Measurements from ENCODE around the gene CCSER1. TPM values are rescaled to one million over a fixed set of nuclear protein-coding genes. Genes with fewer than 3 reads are reported as not detected.
"Not testable (repeated sequence)": the region's sequence is repeated elsewhere in the genome, so short reads cannot be mapped to it uniquely, and the experiment has no call there.

CCSER1 gene
- total RNA-seq, 3 donors from 2014 or later (not counting 1 experiment from before 2014, with no cell fraction given): 0.87 to 1.1 (median 1.1) TPM

GRCh38 chr4:90458576-90458975 lies 331.4 kb downstream of the CCSER1 start:
- DNase-seq (no peak), ATAC-seq (no peak)
- H3K9me3 ChIP-seq (ENCODE audit: control insufficient read depth, insufficient read depth, low read length): peaks cover 2% of the 10 kb centered on the region
- H3K27me3 Mint-ChIP-seq (ENCODE audit: low read depth in 2 of 2): no peaks in the 10 kb centered on the region
- WGBS (ENCODE audit: insufficient coverage): 78% methylated on average over 2 of the region's 3 CpGs
- H3K27me3 ChIP-seq (ENCODE audit: control insufficient read depth, insufficient read depth, low read length): no peaks in the 10 kb centered on the region
- no peaks in the 10 kb centered on the region for H3K36me3 Mint-ChIP-seq
- no peaks in the 10 kb centered on the region for H3K36me3 ChIP-seq (ENCODE audit: control insufficient read depth, insufficient read depth, low read length)
- H3K27ac Mint-ChIP-seq: no peak overlapping the region
- intact Hi-C loops (cut with micrococcal nuclease): no loop called here
- no peak overlapping the region for H3K4me3 Mint-ChIP-seq
- peaks cover 6 to 9% of the 10 kb centered on the region in 2 donors for H3K9me3 Mint-ChIP-seq
- H3K4me1 ChIP-seq (ENCODE audit: control insufficient read depth, insufficient read depth, low read length): no peaks in the 10 kb centered on the region
- H3K4me3 ChIP-seq (ENCODE audit: low read length): no peak overlapping the region
- no peak for TF ChIP-seq CTCF (IDR thresholded peaks at IDR 0.05)
- H3K4me1 Mint-ChIP-seq: no peaks in the 10 kb centered on the region
- no peak overlapping the region for H3K27ac ChIP-seq (ENCODE audit: low read length)

DNA sequence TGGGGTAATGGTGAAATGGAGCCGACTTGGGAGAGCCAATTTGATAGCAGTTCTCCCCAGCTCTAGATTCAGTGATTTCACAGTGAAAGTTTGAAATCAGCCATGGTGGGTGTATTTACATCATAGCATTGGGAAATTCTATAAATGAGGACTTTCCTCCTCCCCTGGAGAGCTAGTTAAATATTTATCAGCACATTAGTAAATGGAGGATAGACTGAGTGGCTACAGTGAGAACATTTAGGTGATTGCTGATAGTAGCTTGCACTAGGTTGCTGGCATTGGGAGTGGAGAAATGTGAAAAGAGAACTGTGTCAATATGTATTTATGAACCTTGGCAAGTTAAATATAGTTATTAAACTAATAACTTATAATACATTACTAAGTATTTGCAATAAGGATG lies 347.3 kb downstream of the CCSER1 start:
- H3K36me3 Mint-ChIP-seq: no peaks in the 10 kb centered on the region

DNA sequence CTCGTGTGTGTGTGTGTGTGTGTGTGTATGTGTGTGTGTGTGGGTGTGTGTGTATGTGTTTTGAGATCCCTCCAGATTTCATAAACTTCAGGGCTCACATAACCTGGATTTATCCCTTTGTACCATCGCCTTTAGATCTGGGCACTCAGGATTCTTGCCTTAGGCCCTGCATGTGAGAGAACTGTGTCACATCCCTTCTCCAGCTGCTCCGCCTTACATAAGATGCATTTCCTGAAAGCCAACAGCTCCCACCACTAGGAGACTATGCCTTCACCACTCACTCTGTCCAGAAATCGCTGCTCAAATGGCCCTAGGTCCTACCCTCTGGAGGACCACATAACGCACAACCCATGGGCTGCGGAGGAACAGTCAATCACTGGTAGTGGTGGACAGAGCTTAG lies 348.8 kb downstream of the CCSER1 start:
- Histone ChIP-seq H3K9me3 (ENCODE audit: control insufficient read depth, insufficient read depth, low read length) (no peaks in the 10 kb centered on the region), H3K4me3 (ENCODE audit: low read length) (no peak overlapping the region), H3K27ac (ENCODE audit: low read length) (no peak overlapping the region), H3K27me3 (ENCODE audit: control insufficient read depth, insufficient read depth, low read length) (no peaks in the 10 kb centered on the region), H3K4me1 (ENCODE audit: control insufficient read depth, insufficient read depth, low read length) (no peaks in the 10 kb centered on the region), H3K36me3 (ENCODE audit: control insufficient read depth, insufficient read depth, low read length) (no peaks in the 10 kb centered on the region)
- 94% methylated on average over 5 of the region's 6 CpGs for WGBS (ENCODE audit: insufficient coverage)
- Mint-ChIP-seq H3K4me1 (no peaks in the 10 kb centered on the region), H3K9me3 (peaks cover 2 to 3% of the 10 kb centered on the region in 2 donors), H3K4me3 (no peak overlapping the region), H3K36me3 (no peaks in the 10 kb centered on the region), H3K27me3 (ENCODE audit: low read depth in 2 of 2) (no peaks in the 10 kb centered on the region), H3K27ac (no peak overlapping the region)
- intact Hi-C loops (cut with micrococcal nuclease): no loop called here
- no peak for TF ChIP-seq CTCF (IDR thresholded peaks at IDR 0.05)
- ATAC-seq (peak in 1 of 3 donors; percentile 32), DNase-seq (no peak)

More for the DNA sequence above, 347.3 kb downstream of the CCSER1 start:
- H3K36me3 ChIP-seq (ENCODE audit: control insufficient read depth, insufficient read depth, low read length): no peaks in the 10 kb centered on the region
- no peak for TF ChIP-seq CTCF (IDR thresholded peaks at IDR 0.05)
- ATAC-seq (no peak), DNase-seq (no peak)
- H3K4me1 ChIP-seq (ENCODE audit: control insufficient read depth, insufficient read depth, low read length): no peaks in the 10 kb centered on the region
- intact Hi-C loops (cut with micrococcal nuclease): no loop called here
- no peaks in the 10 kb centered on the region for H3K4me1 Mint-ChIP-seq
- no peaks in the 10 kb centered on the region for H3K9me3 ChIP-seq (ENCODE audit: control insufficient read depth, insufficient read depth, low read length)
- no peak overlapping the region for H3K4me3 Mint-ChIP-seq
- no peaks in the 10 kb centered on the region for H3K27me3 ChIP-seq (ENCODE audit: control insufficient read depth, insufficient read depth, low read length)
- WGBS (ENCODE audit: insufficient coverage): 80% methylated on average over 1 of the region's 1 CpG
- no peak overlapping the region for H3K4me3 ChIP-seq (ENCODE audit: low read length)
- no peaks in the 10 kb centered on the region for H3K27me3 Mint-ChIP-seq (ENCODE audit: low read depth in 2 of 2)
- no peak overlapping the region for H3K27ac Mint-ChIP-seq
- H3K9me3 Mint-ChIP-seq: peaks cover 3 to 5% of the 10 kb centered on the region in 2 donors
- H3K27ac ChIP-seq (ENCODE audit: low read length): no peak overlapping the region

DNA sequence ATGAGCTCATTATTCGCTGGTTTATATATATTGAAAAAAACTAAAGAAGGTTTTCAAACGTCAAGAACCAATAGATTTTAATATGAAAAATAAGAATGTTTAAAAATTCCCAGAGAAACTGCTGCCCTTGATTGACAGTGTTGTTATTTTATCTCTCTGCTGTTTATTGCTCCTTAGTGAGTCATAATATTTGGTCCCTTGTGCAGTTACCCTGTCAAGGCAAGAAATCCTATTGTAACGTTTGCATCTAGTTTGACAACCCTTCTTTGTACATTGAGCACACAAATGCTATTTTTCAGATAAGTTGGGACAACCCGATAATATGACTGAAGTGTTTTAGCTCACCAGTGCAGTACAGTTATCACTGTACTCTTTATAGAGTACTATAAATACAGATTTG lies 349.4 kb downstream of the CCSER1 start:
- WGBS (ENCODE audit: insufficient coverage): 82% methylated on average over 2 of the region's 4 CpGs
- H3K36me3 Mint-ChIP-seq: no peaks in the 10 kb centered on the region

GRCh38 chr4:90484894-90485293 lies 357.7 kb downstream of the CCSER1 start:
- H3K27me3 ChIP-seq (ENCODE audit: control insufficient read depth, insufficient read depth, low read length); H3K36me3 ChIP-seq (ENCODE audit: control insufficient read depth, insufficient read depth, low read length); intact Hi-C loops (cut with micrococcal nuclease); H3K4me3 Mint-ChIP-seq; H3K4me1 Mint-ChIP-seq; H3K27me3 Mint-ChIP-seq (ENCODE audit: low read depth in 2 of 2); H3K27ac Mint-ChIP-seq; ATAC-seq; H3K9me3 ChIP-seq (ENCODE audit: control insufficient read depth, insufficient read depth, low read length); H3K27ac ChIP-seq (ENCODE audit: low read length); H3K4me1 ChIP-seq (ENCODE audit: control insufficient read depth, insufficient read depth, low read length); H3K4me3 ChIP-seq (ENCODE audit: low read length); DNase-seq: not testable (repeated sequence)
- 90% methylated on average over 9 of the region's 9 CpGs for WGBS (ENCODE audit: insufficient coverage)
- Mint-ChIP-seq H3K9me3 (peaks cover 13 to 20% of the 10 kb centered on the region in 2 donors), H3K36me3 (peaks cover 15% of the 10 kb centered on the region)

More for the DNA sequence above, 349.4 kb downstream of the CCSER1 start:
- no peaks in the 10 kb centered on the region for H3K4me1 Mint-ChIP-seq
- H3K4me3 ChIP-seq (ENCODE audit: low read length): no peak overlapping the region
- no peak overlapping the region for H3K27ac ChIP-seq (ENCODE audit: low read length)
- intact Hi-C loops (cut with micrococcal nuclease): no loop called here
- H3K9me3 ChIP-seq (ENCODE audit: control insufficient read depth, insufficient read depth, low read length): no peaks in the 10 kb centered on the region
- H3K9me3 Mint-ChIP-seq: peaks cover 2 to 3% of the 10 kb centered on the region in 2 donors
- TF ChIP-seq CTCF (IDR thresholded peaks at IDR 0.05): no peak
- H3K27ac Mint-ChIP-seq: no peak overlapping the region
- no peaks in the 10 kb centered on the region for H3K27me3 Mint-ChIP-seq (ENCODE audit: low read depth in 2 of 2)
- DNase-seq: no peak
- H3K36me3 ChIP-seq (ENCODE audit: control insufficient read depth, insufficient read depth, low read length): no peaks in the 10 kb centered on the region
- no peak for ATAC-seq
- no peak overlapping the region for H3K4me3 Mint-ChIP-seq
- H3K4me1 ChIP-seq (ENCODE audit: control insufficient read depth, insufficient read depth, low read length): no peaks in the 10 kb centered on the region
- no peaks in the 10 kb centered on the region for H3K27me3 ChIP-seq (ENCODE audit: control insufficient read depth, insufficient read depth, low read length)
